Progenitor cell of endocrine pancreas (in vitro differentiated cells): ENCODE data around the gene KANK3. TPM values are rescaled to one million over a fixed set of nuclear protein-coding genes. Genes with fewer than 3 reads are reported as not detected.
"Not testable (repeated sequence)": the region's sequence is repeated elsewhere in the genome, so short reads cannot be mapped to it uniquely, and the experiment has no call there.

ENCODE experiments used
- DNase-seq: peaks from one replicate; pipeline ENCODE4 v3.0.0; 2021; ENCODE audit warnings: low spot score; ENCODE audit not compliant: unreplicated experiment
- H3K27ac Mint-ChIP-seq: 2 replicates; pipeline ENCODE4 v1.8.0; 2021; ENCODE audit warnings: mild to moderate bottlenecking, moderate library complexity, mixed read lengths
- H3K27me3 Mint-ChIP-seq: 2 replicates; pipeline ENCODE4 v1.8.0; 2021; ENCODE audit warnings: mixed read lengths
- H3K36me3 Mint-ChIP-seq: 2 replicates; pipeline ENCODE4 v1.8.0; 2022; ENCODE audit warnings: mixed read lengths; ENCODE audit not compliant: insufficient read depth
- H3K4me1 Mint-ChIP-seq: 2 replicates; pipeline ENCODE4 v1.8.0; 2021; ENCODE audit warnings: low read depth, mixed read lengths
- H3K4me3 Mint-ChIP-seq: 2 replicates; pipeline ENCODE4 v1.8.0; 2021; ENCODE audit warnings: low read depth, mild to moderate bottlenecking, moderate library complexity, mixed read lengths
- H3K9me3 Mint-ChIP-seq: 2 replicates; pipeline ENCODE4 v1.8.0; 2021; ENCODE audit warnings: low read depth, mixed read lengths
- total RNA-seq: library from RNA; stranded (reverse); gene quantifications from 2 replicates; pipeline ENCODE4 v1.2.1, GENCODE V29; 2021
- TF ChIP-seq, protein P1 (sequence below): fragments of 200-600 bp; sonication (generic); IDR thresholded peaks from one replicate; pipeline ENCODE4 v1.5.0; 2021; ENCODE audit warnings: antibody characterized with exemption, mild to moderate bottlenecking; ENCODE audit not compliant: unreplicated experiment

KANK3 gene
- total RNA-seq, 1 donor from 2014 or later: 0.36 TPM

DNA sequence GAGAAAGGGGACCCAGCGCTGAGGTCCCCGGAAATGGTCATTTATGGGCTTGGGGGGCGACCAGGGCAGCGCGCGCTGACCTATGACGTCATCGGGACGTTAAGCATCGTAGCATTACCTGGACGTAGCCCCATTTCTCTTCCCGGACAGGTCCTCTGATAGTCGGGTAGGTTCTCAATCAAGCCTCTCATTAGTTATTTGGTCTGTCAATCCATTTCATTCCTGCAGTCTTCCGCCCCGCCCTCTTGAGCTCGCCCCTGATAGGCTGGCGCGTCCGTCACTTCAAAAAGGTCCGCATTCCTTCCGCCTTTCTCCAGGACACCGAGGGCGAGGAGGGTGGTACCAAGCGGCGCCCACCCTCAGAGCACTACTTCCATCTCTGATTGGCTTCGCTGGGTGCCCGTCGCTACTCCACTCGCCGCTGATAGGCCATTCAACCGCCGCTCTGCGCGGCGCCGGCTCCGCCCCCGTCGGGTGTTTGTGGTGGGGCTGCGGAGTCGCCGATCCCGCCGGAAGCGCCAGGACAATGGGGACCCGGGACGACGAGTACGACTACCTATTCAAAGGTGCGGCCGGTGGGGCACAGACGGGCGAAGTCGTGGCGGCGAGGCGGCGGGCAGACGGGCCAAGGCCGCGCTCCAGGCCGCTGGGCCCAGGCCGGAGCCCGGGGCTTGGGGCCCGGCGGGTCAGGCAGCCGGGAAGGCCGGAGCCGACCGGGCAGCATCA lies 47.0 kb upstream of the KANK3 start, which contains the start of gene RAB11B:
Gene RAB11B, plus strand, starts transcription at position 470 of the 726 bp plus-strand sequence. Its CDS starts 57 bp downstream, at position 527.
- TF ChIP-seq, protein P1, sequence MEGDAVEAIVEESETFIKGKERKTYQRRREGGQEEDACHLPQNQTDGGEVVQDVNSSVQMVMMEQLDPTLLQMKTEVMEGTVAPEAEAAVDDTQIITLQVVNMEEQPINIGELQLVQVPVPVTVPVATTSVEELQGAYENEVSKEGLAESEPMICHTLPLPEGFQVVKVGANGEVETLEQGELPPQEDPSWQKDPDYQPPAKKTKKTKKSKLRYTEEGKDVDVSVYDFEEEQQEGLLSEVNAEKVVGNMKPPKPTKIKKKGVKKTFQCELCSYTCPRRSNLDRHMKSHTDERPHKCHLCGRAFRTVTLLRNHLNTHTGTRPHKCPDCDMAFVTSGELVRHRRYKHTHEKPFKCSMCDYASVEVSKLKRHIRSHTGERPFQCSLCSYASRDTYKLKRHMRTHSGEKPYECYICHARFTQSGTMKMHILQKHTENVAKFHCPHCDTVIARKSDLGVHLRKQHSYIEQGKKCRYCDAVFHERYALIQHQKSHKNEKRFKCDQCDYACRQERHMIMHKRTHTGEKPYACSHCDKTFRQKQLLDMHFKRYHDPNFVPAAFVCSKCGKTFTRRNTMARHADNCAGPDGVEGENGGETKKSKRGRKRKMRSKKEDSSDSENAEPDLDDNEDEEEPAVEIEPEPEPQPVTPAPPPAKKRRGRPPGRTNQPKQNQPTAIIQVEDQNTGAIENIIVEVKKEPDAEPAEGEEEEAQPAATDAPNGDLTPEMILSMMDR: no peak
- Mint-ChIP-seq H3K27ac (peak within 1 kb of the TSS; percentile 99), H3K4me3 (peak within 1 kb of the TSS; percentile 91), H3K9me3 (peaks cover 4% of the 10 kb centered on the region), H3K4me1 (peaks cover 37% of the 10 kb centered on the region), H3K36me3 (peaks cover 6% of the 10 kb centered on the region), H3K27me3 (no peaks in the 10 kb centered on the region)
- DNase-seq: peak; percentile 96

DNA sequence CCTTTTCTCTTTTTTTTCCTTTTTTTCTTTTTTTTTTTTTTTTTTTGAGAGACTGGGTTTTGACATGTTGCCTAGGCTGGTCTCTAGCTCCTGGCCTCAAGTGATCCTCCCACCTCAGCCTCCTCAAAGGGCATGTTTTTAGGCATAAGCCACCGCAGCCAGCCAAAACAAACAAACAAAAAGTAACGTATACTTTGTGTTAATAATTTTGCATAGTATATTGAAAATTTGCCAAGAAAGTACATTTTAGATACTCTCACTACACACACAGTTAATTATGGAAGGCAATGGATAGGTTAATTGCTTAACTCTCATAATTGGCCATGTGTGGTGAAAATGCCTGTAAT lies 45.5 kb upstream of the KANK3 start:
- no peak for DNase-seq
- Mint-ChIP-seq H3K4me3 (no peak overlapping the region), H3K9me3 (peaks cover 4% of the 10 kb centered on the region), H3K27ac (peak overlapping the region; percentile 92), H3K4me1 (peaks cover 36% of the 10 kb centered on the region), H3K27me3 (no peaks in the 10 kb centered on the region), H3K36me3 (peaks cover 6% of the 10 kb centered on the region)
- TF ChIP-seq, protein P1: no peak

DNA sequence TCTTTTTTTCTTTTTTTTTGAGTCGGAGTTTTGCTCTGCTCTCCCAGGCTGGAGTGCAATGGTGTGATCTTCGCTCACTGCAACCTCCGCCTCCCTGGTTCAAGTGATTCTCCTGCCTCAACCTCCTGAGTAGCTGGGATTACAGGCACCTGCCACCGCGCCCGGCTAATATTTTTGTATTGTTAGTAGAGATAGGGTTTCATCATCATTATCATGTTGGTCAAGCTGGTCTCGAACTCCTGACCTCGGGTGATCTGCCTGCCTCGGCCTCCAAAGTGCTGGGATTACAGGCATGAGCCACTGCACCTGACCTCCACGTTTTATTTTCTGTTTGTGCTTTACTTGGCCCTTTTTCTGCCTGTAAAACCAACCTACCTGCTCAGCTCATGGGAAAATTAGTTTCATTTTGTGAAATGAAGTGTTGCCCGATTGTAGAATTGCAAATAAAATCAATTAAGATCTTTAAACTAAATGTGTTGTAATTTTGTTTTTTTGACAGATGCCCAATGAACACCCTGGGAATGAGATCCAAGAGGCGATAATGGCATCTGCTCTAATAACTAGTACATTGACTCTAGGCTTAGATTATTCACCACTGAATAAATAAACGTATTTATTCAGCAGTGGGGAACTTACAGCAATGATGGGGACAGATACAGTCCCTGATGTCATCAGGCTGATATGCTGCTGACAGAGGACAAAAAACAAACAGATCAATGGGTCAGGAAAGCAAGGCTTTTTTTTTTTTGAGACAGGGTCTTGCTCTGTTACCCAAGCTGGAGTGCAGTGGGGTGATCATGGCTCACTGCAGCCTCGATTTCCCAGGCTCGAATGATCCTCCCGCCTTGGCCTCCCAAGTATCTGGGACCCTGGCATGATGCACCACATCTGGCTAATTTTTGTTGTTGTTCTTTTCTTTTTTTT lies 44.9 kb upstream of the KANK3 start:
- Mint-ChIP-seq H3K36me3 (peaks cover 4% of the 10 kb centered on the region), H3K27me3 (no peaks in the 10 kb centered on the region), H3K4me3 (peak overlapping the region; percentile 51), H3K27ac (peak overlapping the region; percentile 92), H3K9me3 (peaks cover 4% of the 10 kb centered on the region), H3K4me1 (peaks cover 34% of the 10 kb centered on the region)
- no peak for DNase-seq
- TF ChIP-seq, protein P1: no peak

DNA sequence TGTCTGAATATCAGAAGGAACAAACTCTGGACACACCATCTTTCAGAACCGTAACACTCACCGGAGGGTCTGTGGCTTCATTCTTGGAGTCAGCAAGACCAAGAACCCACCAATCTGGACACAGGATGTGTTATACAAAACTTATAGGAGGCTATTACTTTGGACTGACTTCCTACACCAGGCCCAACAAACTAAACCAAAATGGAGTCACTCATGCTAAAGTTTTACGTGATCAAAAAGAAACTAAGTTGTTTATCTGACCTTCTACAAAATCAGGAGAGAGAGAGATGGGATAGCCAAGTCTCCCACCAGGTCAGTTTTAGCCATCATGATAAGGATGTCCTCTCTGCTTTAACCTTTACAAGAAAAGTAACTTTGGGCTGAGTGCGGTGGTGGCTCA lies 43.9 kb upstream of the KANK3 start:
- Mint-ChIP-seq H3K27me3 (no peaks in the 10 kb centered on the region), H3K36me3 (peaks cover 4% of the 10 kb centered on the region), H3K27ac (peak overlapping the region; percentile 83), H3K9me3 (peaks cover 4% of the 10 kb centered on the region), H3K4me1 (peaks cover 31% of the 10 kb centered on the region), H3K4me3 (no peak overlapping the region)
- no peak for DNase-seq
- TF ChIP-seq, protein P1: no peak

DNA sequence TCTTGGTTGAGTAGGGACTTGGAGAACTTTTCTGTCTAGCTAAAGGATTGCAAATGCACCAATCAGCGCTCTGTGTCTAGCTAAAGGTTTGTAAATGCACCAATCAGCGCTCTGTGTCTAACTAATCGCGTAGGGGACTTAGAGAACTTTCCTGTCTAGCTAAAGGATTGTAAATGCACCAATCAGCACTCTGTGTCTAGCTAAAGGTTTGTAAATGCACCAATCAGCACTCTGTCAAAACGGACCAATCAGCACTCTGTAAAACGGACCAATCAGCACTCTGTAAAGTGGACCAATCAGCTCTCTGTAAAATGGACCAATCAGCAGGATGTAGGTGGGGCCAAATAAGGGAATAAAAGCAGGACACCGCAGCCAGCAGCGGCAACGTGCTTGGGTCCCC lies 43.4 kb upstream of the KANK3 start:
- H3K27ac Mint-ChIP-seq: peak overlapping the region; percentile 83

DNA sequence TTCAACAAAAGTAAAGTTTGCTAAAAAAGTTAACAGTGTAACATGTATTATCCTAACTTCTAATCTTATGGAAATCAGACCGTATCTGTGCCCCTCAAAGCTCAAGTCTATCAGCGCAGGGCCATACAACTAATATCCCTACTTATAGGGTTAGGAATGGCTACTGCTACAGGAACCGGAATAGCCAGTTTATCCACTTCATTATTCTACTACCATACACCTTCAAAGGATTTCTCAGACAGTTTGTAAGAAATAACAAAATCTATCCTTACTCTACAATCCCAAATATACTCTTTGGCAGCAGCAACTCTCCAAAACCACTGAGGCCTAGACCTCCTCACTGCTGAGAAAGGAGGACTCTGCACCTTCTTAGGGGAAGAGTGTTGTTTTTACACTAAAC lies 42.5 kb upstream of the KANK3 start:
- not testable (repeated sequence) for H3K9me3 Mint-ChIP-seq, DNase-seq, H3K27me3 Mint-ChIP-seq, H3K36me3 Mint-ChIP-seq
- peaks cover 25% of the 10 kb centered on the region for H3K4me1 Mint-ChIP-seq
- H3K4me3 Mint-ChIP-seq: peak overlapping the region; percentile 7
- H3K27ac Mint-ChIP-seq: peak overlapping the region; percentile 63

More for the DNA sequence above, 43.4 kb upstream of the KANK3 start:
- H3K36me3 Mint-ChIP-seq, DNase-seq, H3K9me3 Mint-ChIP-seq, H3K4me3 Mint-ChIP-seq, H3K27me3 Mint-ChIP-seq: not testable (repeated sequence)
- peaks cover 27% of the 10 kb centered on the region for H3K4me1 Mint-ChIP-seq

DNA sequence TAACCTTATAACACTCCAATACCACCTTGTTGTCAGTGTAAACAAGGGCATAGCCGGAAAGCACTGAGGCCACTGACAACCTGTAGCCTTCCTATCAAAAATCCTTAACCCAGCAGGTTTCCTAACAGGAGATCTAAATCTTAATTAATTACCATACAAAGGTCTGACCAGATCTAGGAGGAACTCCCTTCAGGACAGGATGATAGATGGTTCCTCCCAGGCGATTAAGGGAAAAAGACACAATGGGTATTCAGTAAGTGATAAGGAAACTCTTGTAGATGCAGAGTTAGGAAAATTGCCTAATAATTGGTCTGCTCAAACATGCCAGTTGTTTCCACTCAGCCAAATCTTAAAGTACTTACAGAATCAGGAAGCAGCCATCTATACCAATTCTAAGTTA lies 42.0 kb upstream of the KANK3 start:
- DNase-seq, H3K9me3 Mint-ChIP-seq, H3K36me3 Mint-ChIP-seq, H3K4me3 Mint-ChIP-seq, H3K27me3 Mint-ChIP-seq: not testable (repeated sequence)
- Mint-ChIP-seq H3K27ac (peak overlapping the region; percentile 63), H3K4me1 (peaks cover 25% of the 10 kb centered on the region)

DNA sequence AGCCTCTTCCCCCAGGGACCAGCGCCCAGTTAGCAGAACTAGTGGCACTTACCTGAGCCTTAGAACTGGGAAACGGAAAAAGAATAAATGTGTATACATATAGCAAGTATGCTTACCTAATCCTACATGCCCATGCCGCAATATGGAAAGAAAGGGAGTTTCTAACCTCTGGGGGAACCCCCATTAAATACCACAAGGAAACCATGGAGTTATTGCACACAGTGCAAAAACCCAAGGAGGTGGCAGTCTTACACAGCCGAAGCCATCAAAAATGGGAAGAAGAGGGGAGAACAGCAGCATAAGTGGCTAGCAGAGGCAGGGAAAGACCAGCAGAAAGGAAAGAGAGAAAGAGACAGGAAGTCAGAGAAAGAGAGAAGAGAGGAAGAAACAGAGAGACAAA lies 41.5 kb upstream of the KANK3 start:
- H3K27me3 Mint-ChIP-seq: not testable (repeated sequence)
- peak overlapping the region; percentile 63 for H3K27ac Mint-ChIP-seq

More for the DNA sequence above, 41.5 kb upstream of the KANK3 start:
- not testable (repeated sequence) for H3K9me3 Mint-ChIP-seq, H3K36me3 Mint-ChIP-seq, H3K4me3 Mint-ChIP-seq, DNase-seq
- peaks cover 22% of the 10 kb centered on the region for H3K4me1 Mint-ChIP-seq
